GM19467 (cell line): ENCODE measurements around the gene ACTC1.
"Not testable (repeated sequence)": the region's sequence is repeated elsewhere in the genome, so short reads cannot be mapped to it uniquely, and the experiment has no call there.

Experiments used
- ATAC-seq: cut with Tn5 transposase; IDR thresholded peaks from one replicate; pipeline ENCODE4 v1.9.1; 2021; ENCODE audit warnings: mild to moderate bottlenecking, moderate library complexity; ENCODE audit not compliant: unreplicated experiment

ACTC1 gene

GRCh38 chr15:34795267-34796081 lies at the start of gene ACTC1:
TSS of gene ACTC1 (minus strand) at chr15:34795549. CDS start at chr15:34794808, 741 bp downstream.
- no peak for ATAC-seq

DNA sequence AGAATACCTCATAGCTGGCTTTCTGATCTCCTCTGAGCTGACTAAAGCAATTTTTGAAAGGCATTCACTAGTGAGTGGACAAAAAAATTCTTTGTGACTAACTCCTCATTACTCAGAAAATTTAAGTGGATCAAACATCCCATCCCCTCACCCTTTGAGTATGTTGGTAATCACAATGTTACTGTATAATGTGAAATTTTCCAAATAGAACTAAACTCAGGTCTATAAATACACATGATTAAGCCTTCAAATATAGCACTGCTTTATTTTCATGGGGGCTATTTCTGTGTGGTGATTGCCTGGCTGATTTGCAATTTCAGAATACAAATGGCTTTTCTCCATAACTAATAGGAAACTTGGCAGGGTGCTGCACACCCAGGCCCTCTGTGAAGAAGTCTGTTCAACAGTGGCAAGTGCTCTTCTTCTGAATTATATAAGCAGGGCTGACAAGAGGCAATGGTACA lies 45.9 kb upstream of the ACTC1 start:
- ATAC-seq, result no peak

- ATAC-seq, result no peak
Measured at GRCh38 chr15:34838282-34838681, 42.9 kb upstream of the ACTC1 start.

- no peak for ATAC-seq
Measured at GRCh38 chr15:34837246-34838016, 42.1 kb upstream of the ACTC1 start.

GRCh38 chr15:34828145-34828911 lies 33.0 kb upstream of the ACTC1 start:
- no peak for ATAC-seq

DNA sequence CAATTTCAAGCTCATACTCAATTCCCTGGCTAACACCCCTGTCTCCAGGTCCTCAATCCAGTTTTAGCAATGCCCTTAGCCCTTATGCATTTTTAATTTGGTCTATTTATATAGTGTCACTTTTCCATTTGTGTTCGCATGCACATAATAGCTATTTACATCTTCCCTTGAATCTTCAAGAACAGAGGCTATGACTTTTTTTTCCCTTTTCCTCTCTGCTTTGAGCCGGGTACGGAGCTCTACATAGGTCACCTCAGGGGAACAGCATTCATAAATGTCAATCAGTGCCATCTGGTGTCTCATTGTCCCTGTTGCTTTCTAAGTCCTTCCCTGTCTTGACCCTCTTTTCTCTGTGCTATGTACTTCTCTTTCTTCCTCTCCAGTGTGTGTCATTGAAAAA lies 26.5 kb upstream of the ACTC1 start:
- ATAC-seq, result no peak

DNA sequence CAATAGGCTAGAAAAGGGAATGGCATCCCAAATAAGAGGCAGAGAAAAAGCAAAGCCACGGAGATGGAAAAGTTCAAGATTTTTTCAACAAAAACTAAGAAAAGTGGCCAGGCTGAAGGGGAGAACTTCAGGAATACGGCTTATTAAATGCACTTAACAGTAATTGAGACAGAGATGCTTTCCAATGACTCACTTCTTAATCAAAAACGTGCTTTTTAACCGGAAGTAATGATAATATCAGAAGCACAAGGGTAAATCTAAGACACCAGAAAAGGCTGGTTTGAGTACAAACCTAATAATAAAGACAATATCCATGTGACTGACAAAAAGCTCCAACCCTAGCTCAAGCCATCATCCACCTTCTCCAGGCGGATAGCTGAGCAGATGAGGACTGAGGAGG lies 24.8 kb upstream of the ACTC1 start:
- no peak for ATAC-seq

DNA sequence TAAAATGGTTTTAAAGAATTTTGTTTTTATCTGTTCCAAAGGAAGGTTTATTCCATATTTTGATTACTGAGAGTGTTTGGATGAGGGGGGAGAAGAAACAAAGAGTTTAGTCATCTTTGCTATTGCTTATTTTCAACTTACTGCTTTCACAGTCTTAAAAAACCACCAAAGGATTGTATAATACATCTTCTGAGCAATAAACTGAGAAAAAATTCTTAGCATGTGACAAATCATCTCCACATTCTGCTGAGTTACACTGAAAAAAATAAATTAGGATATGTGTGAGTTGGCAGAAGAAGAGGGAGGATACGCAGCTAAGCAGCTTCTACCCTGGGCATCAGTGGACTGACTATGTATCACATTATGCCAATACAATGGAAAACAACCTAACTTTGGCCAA lies 23.2 kb upstream of the ACTC1 start:
- no peak for ATAC-seq

GRCh38 chr15:34815836-34816235 lies 20.5 kb upstream of the ACTC1 start:
- no peak for ATAC-seq

- ATAC-seq, result no peak
Measured at GRCh38 chr15:34813446-34814190, 18.3 kb upstream of the ACTC1 start.

- not testable (repeated sequence) for ATAC-seq
Measured at GRCh38 chr15:34812868-34813365, 17.6 kb upstream of the ACTC1 start.

GRCh38 chr15:34812369-34812768 lies 17.0 kb upstream of the ACTC1 start:
- no peak for ATAC-seq

- ATAC-seq, result no peak
Measured at GRCh38 chr15:34810443-34811129, 15.2 kb upstream of the ACTC1 start.

DNA sequence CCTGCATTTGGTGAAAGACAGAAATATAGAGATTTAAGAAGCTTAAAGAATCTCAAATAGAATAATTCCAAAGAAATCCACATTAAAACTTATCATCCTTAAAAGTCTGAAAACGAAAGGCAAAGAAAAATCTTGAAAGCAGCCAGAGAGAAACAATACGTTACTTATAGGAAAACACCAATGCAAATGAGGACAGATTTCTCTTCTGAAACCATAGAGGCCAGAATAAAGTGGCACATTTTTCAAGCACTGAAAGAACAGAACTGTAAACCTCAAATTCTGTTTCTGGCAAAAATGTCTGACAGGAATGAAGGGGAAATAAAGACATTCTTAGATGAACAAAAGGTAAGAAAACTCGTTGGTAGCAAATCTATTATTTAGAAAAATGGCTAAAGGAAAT lies 13.8 kb upstream of the ACTC1 start:
- no peak for ATAC-seq

- no peak for ATAC-seq
Measured at GRCh38 chr15:34808016-34808415, 12.7 kb upstream of the ACTC1 start.

DNA sequence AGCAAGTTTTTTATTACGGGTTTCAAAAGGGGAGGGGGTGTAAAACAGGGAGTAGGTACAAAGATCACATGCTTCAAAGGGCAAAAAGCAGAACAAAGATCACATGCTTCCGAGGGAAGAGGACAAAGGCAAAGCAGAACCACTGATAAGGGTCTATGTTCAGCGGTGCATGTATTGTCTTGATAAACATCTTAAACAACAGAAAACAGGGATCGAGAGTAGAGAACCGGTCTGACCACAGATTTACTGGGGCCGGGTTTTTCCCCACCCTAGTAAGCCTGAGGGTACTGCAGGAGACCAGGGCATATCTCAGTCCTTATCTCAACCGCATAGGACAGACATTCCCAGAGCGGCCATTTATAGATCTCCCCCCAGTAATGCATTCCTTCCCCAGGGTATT lies 11.9 kb upstream of the ACTC1 start:
- not testable (repeated sequence) for ATAC-seq

DNA sequence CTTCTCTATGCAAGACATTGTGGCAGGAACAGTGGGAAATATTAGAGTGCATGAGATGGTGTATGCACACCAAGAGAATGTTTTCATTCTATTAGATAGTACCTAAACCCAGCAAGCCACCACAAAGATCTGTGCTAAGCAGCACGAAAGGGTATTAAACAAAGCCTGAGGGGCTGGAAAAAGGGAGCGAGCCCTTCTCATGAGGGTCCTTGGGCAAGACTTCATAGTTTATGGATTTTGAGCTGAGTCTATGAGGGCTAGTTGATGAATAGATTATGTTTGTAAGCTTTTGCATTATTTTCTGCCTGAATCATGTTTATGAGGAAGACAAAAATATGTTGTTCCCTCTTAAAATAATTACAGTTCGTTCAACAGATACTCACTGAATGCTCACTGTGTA lies 9.4 kb upstream of the ACTC1 start:
- no peak for ATAC-seq

- no peak for ATAC-seq
Measured at GRCh38 chr15:34804113-34804512, 8.8 kb upstream of the ACTC1 start.

- no peak for ATAC-seq
Measured at GRCh38 chr15:34802803-34803750, 7.7 kb upstream of the ACTC1 start.
